Measurements from ENCODE around the gene GNAI1.

DNA sequence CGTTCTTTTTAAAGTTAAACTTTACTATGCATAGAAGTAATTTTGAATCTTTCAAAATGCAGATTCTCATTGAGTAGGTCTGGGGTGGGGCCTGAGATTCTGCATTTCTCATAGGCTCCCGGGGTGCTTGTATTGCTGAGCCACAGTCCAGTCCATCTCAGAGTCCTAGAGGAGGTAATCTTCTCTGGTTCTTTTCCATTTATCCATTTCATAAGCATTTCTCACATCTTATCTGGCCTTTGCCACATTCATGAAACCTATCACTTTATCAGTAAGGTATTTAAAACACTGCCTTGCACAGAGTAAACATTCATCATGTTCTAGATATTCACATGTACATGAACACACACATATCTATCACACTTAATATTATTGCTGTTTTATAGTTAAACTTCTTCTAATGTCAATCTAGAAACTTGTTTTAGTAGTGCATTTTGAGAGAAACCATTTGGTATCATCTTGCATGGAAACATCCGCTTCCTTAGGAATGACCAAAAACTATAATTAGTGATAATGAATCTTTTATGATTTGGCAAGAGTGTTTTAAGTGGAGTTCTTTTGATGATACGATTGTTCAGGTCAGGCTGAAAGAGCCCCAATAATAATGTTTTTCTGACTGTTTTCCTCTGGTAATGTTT is 12.0 kb downstream of the GNAI1 start:
- TF ChIP-seq, protein P1, sequence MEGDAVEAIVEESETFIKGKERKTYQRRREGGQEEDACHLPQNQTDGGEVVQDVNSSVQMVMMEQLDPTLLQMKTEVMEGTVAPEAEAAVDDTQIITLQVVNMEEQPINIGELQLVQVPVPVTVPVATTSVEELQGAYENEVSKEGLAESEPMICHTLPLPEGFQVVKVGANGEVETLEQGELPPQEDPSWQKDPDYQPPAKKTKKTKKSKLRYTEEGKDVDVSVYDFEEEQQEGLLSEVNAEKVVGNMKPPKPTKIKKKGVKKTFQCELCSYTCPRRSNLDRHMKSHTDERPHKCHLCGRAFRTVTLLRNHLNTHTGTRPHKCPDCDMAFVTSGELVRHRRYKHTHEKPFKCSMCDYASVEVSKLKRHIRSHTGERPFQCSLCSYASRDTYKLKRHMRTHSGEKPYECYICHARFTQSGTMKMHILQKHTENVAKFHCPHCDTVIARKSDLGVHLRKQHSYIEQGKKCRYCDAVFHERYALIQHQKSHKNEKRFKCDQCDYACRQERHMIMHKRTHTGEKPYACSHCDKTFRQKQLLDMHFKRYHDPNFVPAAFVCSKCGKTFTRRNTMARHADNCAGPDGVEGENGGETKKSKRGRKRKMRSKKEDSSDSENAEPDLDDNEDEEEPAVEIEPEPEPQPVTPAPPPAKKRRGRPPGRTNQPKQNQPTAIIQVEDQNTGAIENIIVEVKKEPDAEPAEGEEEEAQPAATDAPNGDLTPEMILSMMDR (IDR thresholded peaks at IDR 0.05) = no peak
- no peak for TF ChIP-seq POLR2A (IDR thresholded peaks at IDR 0.05)
